Measurements from ENCODE around the gene GAN.

Gene GAN

DNA sequence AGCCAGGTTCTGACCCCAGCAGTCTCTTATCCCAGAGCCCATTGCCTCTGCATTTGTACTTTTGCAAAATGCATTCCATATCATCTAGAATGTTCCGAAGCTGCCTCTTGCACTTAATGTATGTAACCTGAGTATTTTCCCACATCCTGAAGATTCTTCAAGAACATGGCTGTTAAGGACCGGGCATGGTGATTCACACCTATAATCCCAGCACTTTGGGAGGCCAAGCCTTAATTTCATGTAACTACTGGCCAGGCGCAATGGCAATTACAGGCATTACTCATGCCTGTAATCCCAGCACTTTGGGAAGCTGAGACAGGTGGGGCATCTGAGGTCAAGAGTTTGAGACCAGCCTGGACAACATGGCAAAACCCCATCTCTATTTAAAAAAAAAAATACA lies 31.7 kb upstream of the GAN start:
- FAIRE-seq (no peak), DNase-seq (ENCODE audit: insufficient read length, low spot score) (no peak)
- TF ChIP-seq, protein P1, sequence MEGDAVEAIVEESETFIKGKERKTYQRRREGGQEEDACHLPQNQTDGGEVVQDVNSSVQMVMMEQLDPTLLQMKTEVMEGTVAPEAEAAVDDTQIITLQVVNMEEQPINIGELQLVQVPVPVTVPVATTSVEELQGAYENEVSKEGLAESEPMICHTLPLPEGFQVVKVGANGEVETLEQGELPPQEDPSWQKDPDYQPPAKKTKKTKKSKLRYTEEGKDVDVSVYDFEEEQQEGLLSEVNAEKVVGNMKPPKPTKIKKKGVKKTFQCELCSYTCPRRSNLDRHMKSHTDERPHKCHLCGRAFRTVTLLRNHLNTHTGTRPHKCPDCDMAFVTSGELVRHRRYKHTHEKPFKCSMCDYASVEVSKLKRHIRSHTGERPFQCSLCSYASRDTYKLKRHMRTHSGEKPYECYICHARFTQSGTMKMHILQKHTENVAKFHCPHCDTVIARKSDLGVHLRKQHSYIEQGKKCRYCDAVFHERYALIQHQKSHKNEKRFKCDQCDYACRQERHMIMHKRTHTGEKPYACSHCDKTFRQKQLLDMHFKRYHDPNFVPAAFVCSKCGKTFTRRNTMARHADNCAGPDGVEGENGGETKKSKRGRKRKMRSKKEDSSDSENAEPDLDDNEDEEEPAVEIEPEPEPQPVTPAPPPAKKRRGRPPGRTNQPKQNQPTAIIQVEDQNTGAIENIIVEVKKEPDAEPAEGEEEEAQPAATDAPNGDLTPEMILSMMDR (IDR thresholded peaks at IDR 0.05; ENCODE audit: insufficient read depth, missing control alignments), result no peak

DNA sequence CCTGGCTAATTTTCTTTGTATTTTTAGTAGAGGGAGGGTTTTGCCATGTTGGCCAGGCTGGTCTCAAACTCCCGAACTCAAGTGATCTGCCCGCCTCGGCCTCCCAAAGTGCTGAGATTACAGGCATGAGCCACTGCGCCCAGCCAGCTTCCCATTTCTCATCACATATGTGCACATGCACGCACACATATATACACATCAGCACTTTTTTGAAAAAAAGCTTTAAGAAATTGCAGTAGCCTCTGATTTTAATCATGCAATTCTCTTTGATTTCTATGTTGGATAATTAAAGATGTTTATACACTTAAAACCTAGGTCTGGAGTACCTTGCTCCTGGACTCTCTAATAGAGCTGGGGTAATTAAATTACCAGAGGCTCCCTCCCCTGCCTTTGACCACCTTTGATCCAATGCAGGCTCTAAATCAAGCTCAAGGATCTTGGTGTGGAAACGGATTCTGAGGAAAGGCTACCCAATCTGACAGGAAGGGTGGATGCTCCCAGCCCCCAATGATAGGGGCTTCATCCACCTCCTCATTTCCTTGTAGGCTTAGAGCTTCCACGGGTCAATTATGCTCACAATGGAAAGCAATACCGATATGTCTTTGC lies 29.7 kb upstream of the GAN start:
- TF ChIP-seq, protein P1 (IDR thresholded peaks at IDR 0.05; ENCODE audit: insufficient read depth, missing control alignments), result no peak
- FAIRE-seq (no peak), DNase-seq (ENCODE audit: insufficient read length, low spot score) (no peak)

DNA sequence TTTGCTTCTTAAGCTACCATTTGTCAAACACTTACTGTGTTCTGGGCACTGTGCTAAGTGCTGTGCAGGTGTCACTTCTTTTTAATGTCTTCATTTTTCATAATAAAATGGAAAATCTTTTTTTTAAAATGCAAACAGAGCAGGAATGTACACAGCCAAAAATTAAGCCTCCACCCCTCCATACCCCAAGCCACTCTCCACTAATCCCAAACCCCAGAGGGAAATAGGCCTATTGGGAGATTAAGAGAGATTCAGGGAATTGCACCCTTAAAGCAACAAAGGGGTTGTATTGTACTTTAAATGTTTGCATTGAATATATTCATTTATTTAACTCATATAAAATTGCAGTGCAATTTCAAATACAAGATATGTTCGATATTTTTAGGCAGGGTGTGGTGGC lies 28.6 kb upstream of the GAN start:
- peak; percentile 18 for DNase-seq (ENCODE audit: insufficient read length, low spot score)
- TF ChIP-seq, protein P1 (IDR thresholded peaks at IDR 0.05; ENCODE audit: insufficient read depth, missing control alignments), result no peak
- FAIRE-seq, result no peak

DNA sequence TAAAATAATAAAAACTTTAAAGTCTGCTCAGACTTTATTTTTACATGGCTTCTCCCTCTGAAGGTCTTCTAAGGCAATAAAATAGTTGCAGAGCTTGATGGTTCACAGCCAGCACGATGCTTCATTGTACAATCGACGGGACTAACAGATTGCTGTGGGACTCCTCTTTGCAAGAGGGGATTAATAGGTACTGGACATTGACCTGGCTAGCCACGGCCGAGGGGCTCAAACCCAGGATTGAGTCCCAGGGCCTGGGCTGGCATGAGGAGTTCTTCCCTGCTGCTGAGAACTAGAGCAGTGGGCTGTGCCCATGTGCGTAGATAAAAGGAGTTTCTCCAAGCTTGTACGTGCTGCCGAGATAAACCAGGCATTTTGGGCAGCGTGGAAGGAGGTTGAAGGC lies 23.6 kb upstream of the GAN start:
- DNase-seq (ENCODE audit: insufficient read length, low spot score) (no peak), FAIRE-seq (no peak)
- TF ChIP-seq, protein P1 (IDR thresholded peaks at IDR 0.05; ENCODE audit: insufficient read depth, missing control alignments), result no peak

DNA sequence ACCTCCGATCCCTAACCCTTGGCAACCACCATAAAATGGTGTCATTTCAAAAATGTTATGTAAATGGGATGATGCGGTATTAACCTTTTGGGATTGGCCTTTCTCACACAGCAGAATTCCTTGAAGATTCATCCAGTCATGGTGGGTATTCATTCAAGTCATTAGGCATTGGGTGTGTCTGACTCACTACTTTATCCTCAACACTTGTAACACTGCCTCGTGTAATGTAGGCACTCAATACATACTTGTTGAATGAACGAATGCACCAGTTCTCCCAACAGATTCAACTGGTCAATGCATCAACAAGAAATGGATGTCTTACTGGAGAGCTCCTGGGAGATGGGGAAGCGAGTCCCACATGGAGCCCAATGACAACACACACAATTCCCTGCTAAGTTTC lies 21.8 kb upstream of the GAN start:
- TF ChIP-seq, protein P1 (IDR thresholded peaks at IDR 0.05; ENCODE audit: insufficient read depth, missing control alignments), result no peak
- DNase-seq (ENCODE audit: insufficient read length, low spot score) (no peak), FAIRE-seq (no peak)

DNA sequence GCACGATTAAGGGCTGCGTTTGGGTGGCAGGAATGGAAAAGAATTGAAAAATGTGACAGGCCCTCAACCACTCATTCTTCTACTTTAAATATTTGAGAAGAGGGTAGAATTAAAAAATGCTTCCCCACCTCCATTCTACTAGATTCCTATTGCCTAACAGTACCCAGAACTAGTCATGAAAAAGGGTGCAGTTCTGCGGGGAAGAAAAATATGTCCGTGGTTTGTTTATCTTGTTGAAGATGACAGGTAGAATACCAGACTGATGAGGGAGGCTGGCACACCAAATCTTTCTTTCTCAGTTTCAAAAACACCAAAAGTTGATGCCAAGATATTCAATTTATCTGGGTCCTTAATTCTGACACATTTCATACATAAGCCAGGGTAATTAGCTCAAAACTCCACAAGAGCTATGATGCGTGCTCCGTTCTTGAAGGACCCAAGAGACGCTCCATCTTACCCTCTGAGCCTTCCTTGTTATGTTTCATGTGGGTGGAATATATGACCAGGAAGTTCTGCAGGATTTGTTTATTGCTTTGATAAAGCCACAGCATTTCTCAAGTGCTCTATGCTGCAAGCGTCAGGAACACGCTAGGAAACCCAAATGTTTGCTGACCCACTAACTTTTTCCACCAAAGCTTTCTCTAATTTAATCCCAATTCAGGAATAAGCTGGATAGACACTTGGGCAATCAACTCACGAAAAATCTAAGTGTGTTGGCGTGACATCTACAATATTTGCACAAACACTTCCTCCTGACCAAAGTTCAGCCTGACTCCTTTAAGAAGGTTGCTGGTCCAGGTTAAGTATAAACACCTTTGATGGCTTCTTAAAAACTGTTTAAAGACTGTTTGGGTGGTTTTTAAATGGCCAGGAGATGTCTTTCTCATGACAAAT lies 20.6 kb upstream of the GAN start:
- FAIRE-seq (no peak), DNase-seq (ENCODE audit: insufficient read length, low spot score) (no peak)
- TF ChIP-seq, protein P1 (IDR thresholded peaks at IDR 0.05; ENCODE audit: insufficient read depth, missing control alignments), result no peak

DNA sequence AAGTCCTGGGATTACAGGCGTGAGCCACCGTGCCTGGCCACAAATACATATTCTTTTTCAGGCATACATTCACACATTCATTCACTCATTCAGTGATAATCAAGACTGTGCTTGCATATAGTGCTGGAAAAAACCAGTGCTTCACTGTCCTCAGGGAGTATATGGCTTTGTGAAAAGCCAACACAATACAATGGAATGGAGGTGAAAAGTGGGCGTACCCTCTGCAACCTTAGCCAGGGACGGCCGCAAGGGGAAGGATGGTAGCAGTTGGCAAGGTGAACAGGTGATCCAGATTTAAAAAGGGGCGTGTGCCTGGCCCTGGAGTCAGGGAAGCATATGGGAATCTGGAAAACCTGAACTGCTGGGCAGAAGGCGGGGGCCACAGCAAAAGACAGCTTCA lies 18.1 kb upstream of the GAN start:
- no peak for DNase-seq (ENCODE audit: insufficient read length, low spot score)
- no peak for FAIRE-seq
- TF ChIP-seq, protein P1 (IDR thresholded peaks at IDR 0.05; ENCODE audit: insufficient read depth, missing control alignments), result no peak
